HepG2 (cell line): ENCODE results near the gene FUT3. TPM values are rescaled to one million over a fixed set of nuclear protein-coding genes. Genes with fewer than 3 reads are reported as not detected.

ENCODE experiments used
- HNRNPK ChIP-seq: fragments of 200-400 bp; formaldehyde crosslinking; IDR thresholded peaks from 2 replicates; pipeline ENCODE4 v1.6.1; 2018; ENCODE audit warnings: low read length, low read depth, moderate library complexity, mild to moderate bottlenecking; ENCODE audit not compliant: poor library complexity, severe bottlenecking
- JUND ChIP-seq: sonication (generic); formaldehyde crosslinking; IDR thresholded peaks from 2 replicates; pipeline ENCODE4 v1.8.0; 2022; ENCODE audit warnings: mild to moderate bottlenecking, missing genetic modification reagents
- MXI1 ChIP-seq: IDR thresholded peaks from 3 replicates; pipeline ENCODE4 v1.6.1; 2012; ENCODE audit warnings: low read depth, low read length, inconsistent platforms, borderline replicate concordance
- NFKB2 ChIP-seq: sonication (generic); formaldehyde crosslinking; IDR thresholded peaks from 2 replicates; pipeline ENCODE4 v1.4.0; 2020; ENCODE audit warnings: missing genetic modification reagents, borderline replicate concordance
- NKX3-1 ChIP-seq: sonication (generic); formaldehyde crosslinking; IDR thresholded peaks from 2 replicates; pipeline ENCODE4 v1.5.0; 2020; ENCODE audit warnings: missing genetic modification reagents
- POLR2AphosphoS2 ChIP-seq: IDR thresholded peaks from 2 replicates; pipeline ENCODE4 v1.6.1; 2011; ENCODE audit warnings: low read depth, low read length, improper control_type of control experiment
- SP4 ChIP-seq: sonication (generic); formaldehyde crosslinking; IDR thresholded peaks from 2 replicates; pipeline ENCODE4 v1.8.1; 2023; ENCODE audit warnings: mild to moderate bottlenecking, missing genetic modification reagents
- STAG1 ChIP-seq: sonication (generic); formaldehyde crosslinking; IDR thresholded peaks from 2 replicates; pipeline ENCODE4 v1.4.0; 2020; ENCODE audit warnings: missing genetic modification reagents
- TCF7L2 ChIP-seq: IDR thresholded peaks from 2 replicates; pipeline ENCODE4 v1.6.1; 2011; ENCODE audit warnings: mild to moderate bottlenecking, low read depth, low read length, moderate library complexity
- ZBTB8A ChIP-seq: sonication (generic); formaldehyde crosslinking; IDR thresholded peaks from 2 replicates; pipeline ENCODE4 v1.4.0; 2020; ENCODE audit warnings: mild to moderate bottlenecking, low read depth, missing genetic modification reagents, borderline replicate concordance
- ZNF468 ChIP-seq: sonication (generic); formaldehyde crosslinking; IDR thresholded peaks from 2 replicates; pipeline ENCODE4 v1.8.0; 2022; ENCODE audit warnings: mild to moderate bottlenecking, moderate library complexity, missing genetic modification reagents
- polyA plus RNA-seq, 8 experiments: library from polyadenylated mRNA; depleted of rRNA in 3 of 8; stranded (reverse) in 7 of 8; unstranded in 1 of 8; fragments of >200 nt; fragmentation: Illumina TruSeq in 4 of 8; extraction: Trizol in 4 of 8; gene quantifications; 2 replicates each; pipeline versions ENCODE4 v1.2.1 to v1.2.3, GENCODE V29; 2011 to 2016; ENCODE audit warnings: low read depth in 4 of 8, missing spikeins in 1 of 8, mixed read lengths in 1 of 8; ENCODE audit not compliant: insufficient read depth in 1 of 8
- total RNA-seq, 5 experiments: library from RNA; depleted of rRNA; stranded (reverse); fragments of >200 nt; fragmentation: Illumina TruSeq; extraction: Trizol; gene quantifications; 2 replicates each; pipeline ENCODE4 v1.2.3, GENCODE V29; 2016; ENCODE audit warnings: low read depth in 1 of 5
- TF ChIP-seq, protein P1 (sequence below): sonication (generic); formaldehyde crosslinking; IDR thresholded peaks from 2 replicates; pipeline ENCODE4 v1.5.1; 2020; ENCODE audit warnings: mild to moderate bottlenecking, missing genetic modification reagents
- TF ChIP-seq, protein P2 (sequence below): sonication (generic); formaldehyde crosslinking; IDR thresholded peaks from 2 replicates; pipeline ENCODE4 v1.4.0; 2020; ENCODE audit warnings: missing genetic modification reagents
- TF ChIP-seq, protein P3 (sequence below): sonication (generic); formaldehyde crosslinking; IDR thresholded peaks from 2 replicates; pipeline ENCODE4 v1.5.1; 2020; ENCODE audit warnings: missing genetic modification reagents, mild to moderate bottlenecking, borderline replicate concordance
- TF ChIP-seq, protein P4 (sequence below): sonication (generic); formaldehyde crosslinking; IDR thresholded peaks from 2 replicates; pipeline ENCODE4 v1.4.0; 2020; ENCODE audit warnings: mild to moderate bottlenecking, missing genetic modification reagents, borderline replicate concordance

FUT3 gene
- total and polyA plus RNA-seq, 2 of the 13 experiments (the other 11 are each of a cell fraction or from before 2014, with no cell fraction given), result 0.53 to 1.1 TPM

DNA sequence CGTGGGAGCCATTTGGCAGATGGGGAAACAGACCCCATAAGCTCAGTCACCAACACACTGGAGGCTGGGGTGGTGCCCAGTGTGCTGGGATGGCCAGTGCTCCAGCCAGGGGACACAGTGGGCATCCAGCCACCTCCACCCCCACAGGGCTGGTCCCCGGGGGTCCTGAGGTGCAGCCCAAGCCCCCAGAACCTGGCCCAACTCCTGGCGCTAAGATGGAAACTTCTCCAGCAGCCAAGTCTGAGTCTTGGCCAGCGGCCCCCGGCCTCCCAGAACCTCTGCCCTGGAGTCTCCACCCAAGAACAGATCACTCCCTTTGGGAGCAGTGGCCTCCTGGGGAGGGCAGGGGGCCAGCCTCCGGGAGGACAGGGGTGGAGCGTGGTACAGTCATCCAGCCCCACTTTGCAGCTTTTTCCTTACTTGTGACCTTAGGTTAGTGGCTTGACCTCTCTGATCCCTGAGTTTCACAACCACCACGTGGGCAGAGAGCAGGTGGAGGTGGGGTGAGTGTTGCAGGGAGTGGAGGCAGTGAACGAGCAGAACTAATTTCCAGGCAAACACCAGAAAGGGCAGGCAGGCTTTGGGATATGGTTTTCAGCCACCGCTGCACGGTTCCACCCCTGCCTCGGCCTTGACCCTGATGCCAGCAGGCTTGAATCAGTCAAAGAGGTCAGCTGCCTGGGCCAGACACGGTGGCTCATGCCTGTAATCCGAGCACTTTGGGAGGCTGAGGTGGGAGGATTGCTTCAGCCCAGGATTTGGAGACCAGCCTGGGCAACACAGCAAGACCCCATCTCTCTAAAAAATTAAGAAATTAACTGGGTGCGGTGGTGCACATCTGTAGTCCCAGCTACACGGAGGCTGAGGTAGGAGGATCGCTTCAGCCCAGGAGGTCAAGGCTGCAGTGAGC is 50.6 kb downstream of the FUT3 start (continued):
- no peak for TF ChIP-seq POLR2AphosphoS2
- TF ChIP-seq TCF7L2, result no peak
- TF ChIP-seq ZNF468 (CRISPR knock-in tag), result no peak
- no peak for TF ChIP-seq STAG1 (CRISPR knock-in tag)
- TF ChIP-seq SP4 (CRISPR knock-in tag), result no peak
- TF ChIP-seq, protein P1, sequence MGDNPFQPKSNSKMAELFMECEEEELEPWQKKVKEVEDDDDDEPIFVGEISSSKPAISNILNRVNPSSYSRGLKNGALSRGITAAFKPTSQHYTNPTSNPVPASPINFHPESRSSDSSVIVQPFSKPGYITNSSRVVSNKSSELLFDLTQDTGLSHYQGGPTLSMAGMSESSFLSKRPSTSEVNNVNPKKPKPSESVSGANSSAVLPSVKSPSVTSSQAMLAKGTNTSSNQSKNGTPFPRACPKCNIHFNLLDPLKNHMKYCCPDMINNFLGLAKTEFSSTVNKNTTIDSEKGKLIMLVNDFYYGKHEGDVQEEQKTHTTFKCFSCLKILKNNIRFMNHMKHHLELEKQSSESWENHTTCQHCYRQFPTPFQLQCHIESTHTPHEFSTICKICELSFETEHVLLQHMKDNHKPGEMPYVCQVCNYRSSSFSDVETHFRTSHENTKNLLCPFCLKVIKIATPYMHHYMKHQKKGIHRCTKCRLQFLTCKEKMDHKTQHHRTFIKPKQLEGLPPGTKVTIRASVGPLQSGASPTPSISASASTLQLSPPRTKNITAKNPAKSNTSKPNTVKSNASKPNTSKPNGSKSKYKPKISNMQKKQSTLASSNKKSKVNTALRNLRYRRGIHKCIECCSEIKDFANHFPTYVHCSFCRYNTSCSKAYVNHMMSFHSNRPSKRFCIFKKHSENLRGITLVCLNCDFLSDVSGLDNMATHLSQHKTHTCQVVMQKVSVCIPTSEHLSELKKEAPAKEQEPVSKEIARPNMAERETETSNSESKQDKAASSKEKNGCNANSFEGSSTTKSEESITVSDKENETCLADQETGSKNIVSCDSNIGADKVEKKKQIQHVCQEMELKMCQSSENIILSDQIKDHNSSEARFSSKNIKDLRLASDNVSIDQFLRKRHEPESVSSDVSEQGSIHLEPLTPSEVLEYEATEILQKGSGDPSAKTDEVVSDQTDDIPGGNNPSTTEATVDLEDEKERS (CRISPR knock-in tag), result peak; percentile 82; the same call in 1 of the 2 replicates
- TF ChIP-seq JUND (CRISPR knock-in tag), result no peak
- TF ChIP-seq, protein P2, sequence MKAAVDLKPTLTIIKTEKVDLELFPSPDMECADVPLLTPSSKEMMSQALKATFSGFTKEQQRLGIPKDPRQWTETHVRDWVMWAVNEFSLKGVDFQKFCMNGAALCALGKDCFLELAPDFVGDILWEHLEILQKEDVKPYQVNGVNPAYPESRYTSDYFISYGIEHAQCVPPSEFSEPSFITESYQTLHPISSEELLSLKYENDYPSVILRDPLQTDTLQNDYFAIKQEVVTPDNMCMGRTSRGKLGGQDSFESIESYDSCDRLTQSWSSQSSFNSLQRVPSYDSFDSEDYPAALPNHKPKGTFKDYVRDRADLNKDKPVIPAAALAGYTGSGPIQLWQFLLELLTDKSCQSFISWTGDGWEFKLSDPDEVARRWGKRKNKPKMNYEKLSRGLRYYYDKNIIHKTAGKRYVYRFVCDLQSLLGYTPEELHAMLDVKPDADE (CRISPR knock-in tag), result no peak
- no peak for TF ChIP-seq NFKB2 (CRISPR knock-in tag)
- TF ChIP-seq, protein P3, sequence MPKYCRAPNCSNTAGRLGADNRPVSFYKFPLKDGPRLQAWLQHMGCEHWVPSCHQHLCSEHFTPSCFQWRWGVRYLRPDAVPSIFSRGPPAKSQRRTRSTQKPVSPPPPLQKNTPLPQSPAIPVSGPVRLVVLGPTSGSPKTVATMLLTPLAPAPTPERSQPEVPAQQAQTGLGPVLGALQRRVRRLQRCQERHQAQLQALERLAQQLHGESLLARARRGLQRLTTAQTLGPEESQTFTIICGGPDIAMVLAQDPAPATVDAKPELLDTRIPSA (CRISPR knock-in tag), result no peak
- TF ChIP-seq NKX3-1, result no peak
- TF ChIP-seq MXI1, result no peak
- no peak for TF ChIP-seq HNRNPK
- TF ChIP-seq, protein P4, sequence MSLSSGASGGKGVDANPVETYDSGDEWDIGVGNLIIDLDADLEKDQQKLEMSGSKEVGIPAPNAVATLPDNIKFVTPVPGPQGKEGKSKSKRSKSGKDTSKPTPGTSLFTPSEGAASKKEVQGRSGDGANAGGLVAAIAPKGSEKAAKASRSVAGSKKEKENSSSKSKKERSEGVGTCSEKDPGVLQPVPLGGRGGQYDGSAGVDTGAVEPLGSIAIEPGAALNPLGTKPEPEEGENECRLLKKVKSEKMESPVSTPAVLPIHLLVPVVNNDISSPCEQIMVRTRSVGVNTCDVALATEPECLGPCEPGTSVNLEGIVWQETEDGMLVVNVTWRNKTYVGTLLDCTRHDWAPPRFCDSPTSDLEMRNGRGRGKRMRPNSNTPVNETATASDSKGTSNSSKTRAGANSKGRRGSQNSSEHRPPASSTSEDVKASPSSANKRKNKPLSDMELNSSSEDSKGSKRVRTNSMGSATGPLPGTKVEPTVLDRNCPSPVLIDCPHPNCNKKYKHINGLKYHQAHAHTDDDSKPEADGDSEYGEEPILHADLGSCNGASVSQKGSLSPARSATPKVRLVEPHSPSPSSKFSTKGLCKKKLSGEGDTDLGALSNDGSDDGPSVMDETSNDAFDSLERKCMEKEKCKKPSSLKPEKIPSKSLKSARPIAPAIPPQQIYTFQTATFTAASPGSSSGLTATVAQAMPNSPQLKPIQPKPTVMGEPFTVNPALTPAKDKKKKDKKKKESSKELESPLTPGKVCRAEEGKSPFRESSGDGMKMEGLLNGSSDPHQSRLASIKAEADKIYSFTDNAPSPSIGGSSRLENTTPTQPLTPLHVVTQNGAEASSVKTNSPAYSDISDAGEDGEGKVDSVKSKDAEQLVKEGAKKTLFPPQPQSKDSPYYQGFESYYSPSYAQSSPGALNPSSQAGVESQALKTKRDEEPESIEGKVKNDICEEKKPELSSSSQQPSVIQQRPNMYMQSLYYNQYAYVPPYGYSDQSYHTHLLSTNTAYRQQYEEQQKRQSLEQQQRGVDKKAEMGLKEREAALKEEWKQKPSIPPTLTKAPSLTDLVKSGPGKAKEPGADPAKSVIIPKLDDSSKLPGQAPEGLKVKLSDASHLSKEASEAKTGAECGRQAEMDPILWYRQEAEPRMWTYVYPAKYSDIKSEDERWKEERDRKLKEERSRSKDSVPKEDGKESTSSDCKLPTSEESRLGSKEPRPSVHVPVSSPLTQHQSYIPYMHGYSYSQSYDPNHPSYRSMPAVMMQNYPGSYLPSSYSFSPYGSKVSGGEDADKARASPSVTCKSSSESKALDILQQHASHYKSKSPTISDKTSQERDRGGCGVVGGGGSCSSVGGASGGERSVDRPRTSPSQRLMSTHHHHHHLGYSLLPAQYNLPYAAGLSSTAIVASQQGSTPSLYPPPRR (CRISPR knock-in tag), result peak; percentile 45; the same call in 1 of the 2 replicates
- no peak for TF ChIP-seq ZBTB8A (CRISPR knock-in tag)
